GM19035 (cell line): Measurements from ENCODE around the gene KIF18A.
"Not testable (repeated sequence)": the region's sequence is repeated elsewhere in the genome, so short reads cannot be mapped to it uniquely, and the experiment has no call there.

Source experiments
- ATAC-seq: cut with Tn5 transposase; IDR thresholded peaks from one replicate; pipeline ENCODE4 v1.9.1; 2021; ENCODE audit not compliant: unreplicated experiment

KIF18A gene

GRCh38 chr11:28107191-28107749, 686 bp downstream of the KIF18A start:
- peak; percentile 0 for ATAC-seq

- ATAC-seq: no peak
These were observed 1.5 kb downstream of the KIF18A start for GRCh38 chr11:28106353-28107043.

- no peak for ATAC-seq
These were observed 2.1 kb downstream of the KIF18A start for GRCh38 chr11:28105869-28106268.

GRCh38 chr11:28104984-28105383, 3.0 kb downstream of the KIF18A start:
- no peak for ATAC-seq

GRCh38 chr11:28104425-28104824, 3.5 kb downstream of the KIF18A start:
- ATAC-seq: no peak

GRCh38 chr11:28102300-28102699, 5.7 kb downstream of the KIF18A start:
- ATAC-seq: not testable (repeated sequence)

GRCh38 chr11:28100665-28101064, 7.3 kb downstream of the KIF18A start:
- ATAC-seq: no peak

- no peak for ATAC-seq
These were observed 8.2 kb downstream of the KIF18A start for GRCh38 chr11:28099715-28100114.

GRCh38 chr11:28098257-28098656, 9.7 kb downstream of the KIF18A start:
- no peak for ATAC-seq

GRCh38 chr11:28092786-28093185, 15.2 kb downstream of the KIF18A start:
- ATAC-seq: no peak

- ATAC-seq: no peak
These were observed 17.8 kb downstream of the KIF18A start for GRCh38 chr11:28090052-28090749.

GRCh38 chr11:28089378-28089777, 18.6 kb downstream of the KIF18A start:
- no peak for ATAC-seq

GRCh38 chr11:28087693-28088092, 20.3 kb downstream of the KIF18A start:
- not testable (repeated sequence) for ATAC-seq

GRCh38 chr11:28087192-28087591, 20.8 kb downstream of the KIF18A start:
- not testable (repeated sequence) for ATAC-seq

- no peak for ATAC-seq
These were observed 21.4 kb downstream of the KIF18A start for GRCh38 chr11:28086569-28086968.

- no peak for ATAC-seq
These were observed 24.8 kb downstream of the KIF18A start for GRCh38 chr11:28083118-28083517.

- no peak for ATAC-seq
These were observed 30.4 kb downstream of the KIF18A start for GRCh38 chr11:28077521-28077920.

- no peak for ATAC-seq
These were observed 35.6 kb downstream of the KIF18A start for GRCh38 chr11:28072321-28072720.

- ATAC-seq: no peak
These were observed 36.7 kb downstream of the KIF18A start for GRCh38 chr11:28071305-28071704.

- ATAC-seq: no peak
These were observed 49.6 kb downstream of the KIF18A start for GRCh38 chr11:28058333-28058732.

GRCh38 chr11:28054821-28055220, 53.1 kb downstream of the KIF18A start:
- ATAC-seq: no peak
